HG03108 (cell line): Measurements from ENCODE around the gene GATAD2A.
"Not testable (repeated sequence)": the region's sequence is repeated elsewhere in the genome, so short reads cannot be mapped to it uniquely, and the experiment has no call there.

ENCODE experiments used
- ATAC-seq: cut with Tn5 transposase; IDR thresholded peaks from one replicate; pipeline ENCODE4 v1.9.1; 2021; ENCODE audit warnings: moderate library complexity; ENCODE audit not compliant: unreplicated experiment

Gene GATAD2A

GRCh38 chr19:19404879-19405860, at the start of gene GATAD2A:
TSS of gene GATAD2A (plus strand) at chr19:19405675. CDS start at chr19:19465346, 59,671 bp downstream.
- peak; percentile 69 for ATAC-seq

GRCh38 chr19:19356500-19356899, 49.0 kb upstream of the GATAD2A start:
- ATAC-seq: no peak

- ATAC-seq: no peak
These were observed 48.4 kb upstream of the GATAD2A start for GRCh38 chr19:19356901-19357566.

- no peak for ATAC-seq
These were observed 44.3 kb upstream of the GATAD2A start for GRCh38 chr19:19361075-19361594.

- ATAC-seq: no peak
These were observed 43.4 kb upstream of the GATAD2A start for GRCh38 chr19:19362075-19362474.

GRCh38 chr19:19366434-19367396, 38.8 kb upstream of the GATAD2A start:
- peak; percentile 65 for ATAC-seq

- ATAC-seq: no peak
These were observed 37.4 kb upstream of the GATAD2A start for GRCh38 chr19:19368087-19368486.

- no peak for ATAC-seq
These were observed 34.4 kb upstream of the GATAD2A start for GRCh38 chr19:19371059-19371458.

GRCh38 chr19:19372656-19373416, 32.6 kb upstream of the GATAD2A start:
- ATAC-seq: peak; percentile 81

- no peak for ATAC-seq
These were observed 25.9 kb upstream of the GATAD2A start for GRCh38 chr19:19379527-19379926.

- not testable (repeated sequence) for ATAC-seq
These were observed 25.2 kb upstream of the GATAD2A start for GRCh38 chr19:19380316-19380715.

- ATAC-seq: no peak
These were observed 24.2 kb upstream of the GATAD2A start for GRCh38 chr19:19381007-19381926.

- no peak for ATAC-seq
These were observed 23.4 kb upstream of the GATAD2A start for GRCh38 chr19:19382118-19382517.

- ATAC-seq: no peak
These were observed 21.0 kb upstream of the GATAD2A start for GRCh38 chr19:19384486-19384885.

- peak; percentile 90 for ATAC-seq
These were observed 20.2 kb upstream of the GATAD2A start for GRCh38 chr19:19385131-19385895.

GRCh38 chr19:19385896-19386869, 19.3 kb upstream of the GATAD2A start:
- ATAC-seq: peak; percentile 3

- no peak for ATAC-seq
These were observed 18.4 kb upstream of the GATAD2A start for GRCh38 chr19:19387108-19387507.
